D721Med (cell line): ENCODE data around the gene ZNF669.

Experiments used
- DNase-seq: peaks from one replicate; pipeline ENCODE4 v3.0.0; 2011; ENCODE audit warnings: low spot score; ENCODE audit not compliant: insufficient read length
- FAIRE-seq: peaks from 2 replicates; lab custom pipeline; 2011; peaks lifted over from hg19 to GRCh38; lab: Jason Lieb, UNC
- TF ChIP-seq, protein P1 (sequence below): IDR thresholded peaks from 2 replicates; pipeline ENCODE4 v1.5.1; 2012; ENCODE audit warnings: mild to moderate bottlenecking, control low read depth; ENCODE audit not compliant: insufficient read depth; ENCODE audit errors: missing control alignments

The ZNF669 gene

GRCh38 chr1:247078258-247079140 lies 25.7 kb downstream of the ZNF669 start, which contains the start of gene ZNF670:
Gene ZNF670, minus strand, starts transcription at chr1:247078811. Its CDS starts 215 bp downstream, at chr1:247078596.
- FAIRE-seq = no peak
- DNase-seq = peak; percentile 74
- TF ChIP-seq, protein P1, sequence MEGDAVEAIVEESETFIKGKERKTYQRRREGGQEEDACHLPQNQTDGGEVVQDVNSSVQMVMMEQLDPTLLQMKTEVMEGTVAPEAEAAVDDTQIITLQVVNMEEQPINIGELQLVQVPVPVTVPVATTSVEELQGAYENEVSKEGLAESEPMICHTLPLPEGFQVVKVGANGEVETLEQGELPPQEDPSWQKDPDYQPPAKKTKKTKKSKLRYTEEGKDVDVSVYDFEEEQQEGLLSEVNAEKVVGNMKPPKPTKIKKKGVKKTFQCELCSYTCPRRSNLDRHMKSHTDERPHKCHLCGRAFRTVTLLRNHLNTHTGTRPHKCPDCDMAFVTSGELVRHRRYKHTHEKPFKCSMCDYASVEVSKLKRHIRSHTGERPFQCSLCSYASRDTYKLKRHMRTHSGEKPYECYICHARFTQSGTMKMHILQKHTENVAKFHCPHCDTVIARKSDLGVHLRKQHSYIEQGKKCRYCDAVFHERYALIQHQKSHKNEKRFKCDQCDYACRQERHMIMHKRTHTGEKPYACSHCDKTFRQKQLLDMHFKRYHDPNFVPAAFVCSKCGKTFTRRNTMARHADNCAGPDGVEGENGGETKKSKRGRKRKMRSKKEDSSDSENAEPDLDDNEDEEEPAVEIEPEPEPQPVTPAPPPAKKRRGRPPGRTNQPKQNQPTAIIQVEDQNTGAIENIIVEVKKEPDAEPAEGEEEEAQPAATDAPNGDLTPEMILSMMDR = peak; percentile 30

GRCh38 chr1:247077876-247078257 lies 26.3 kb downstream of the ZNF669 start:
- TF ChIP-seq, protein P1 = no peak
- FAIRE-seq (peak; percentile 51), DNase-seq (no peak)

GRCh38 chr1:247077213-247077612 lies 26.9 kb downstream of the ZNF669 start:
- TF ChIP-seq, protein P1 = no peak
- DNase-seq (no peak), FAIRE-seq (peak; percentile 80)

DNA sequence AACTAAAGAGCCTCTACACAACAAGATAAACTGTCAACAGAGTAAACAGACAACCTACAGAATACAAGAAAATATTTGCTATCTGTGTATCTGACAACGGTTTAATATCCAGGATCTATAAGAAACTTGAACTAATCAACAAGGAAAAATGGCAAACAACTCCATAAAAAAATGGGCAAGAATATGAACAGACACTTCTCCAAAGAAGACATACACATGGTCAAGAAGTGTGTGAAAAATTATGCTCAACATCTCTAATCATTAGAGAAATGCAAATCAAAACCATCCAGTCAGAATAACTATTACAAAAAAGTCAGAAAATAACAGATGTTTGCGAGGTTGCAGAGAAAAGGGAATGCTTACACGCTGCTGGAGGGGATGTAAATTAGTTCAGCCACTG lies 33.5 kb downstream of the ZNF669 start:
- FAIRE-seq = peak; percentile 84

GRCh38 chr1:247064304-247064703 lies 39.9 kb downstream of the ZNF669 start:
- TF ChIP-seq, protein P1 = no peak
- DNase-seq = no peak
- FAIRE-seq = no peak

More for the DNA sequence above, 33.5 kb downstream of the ZNF669 start:
- no peak for DNase-seq
- TF ChIP-seq, protein P1 = no peak

DNA sequence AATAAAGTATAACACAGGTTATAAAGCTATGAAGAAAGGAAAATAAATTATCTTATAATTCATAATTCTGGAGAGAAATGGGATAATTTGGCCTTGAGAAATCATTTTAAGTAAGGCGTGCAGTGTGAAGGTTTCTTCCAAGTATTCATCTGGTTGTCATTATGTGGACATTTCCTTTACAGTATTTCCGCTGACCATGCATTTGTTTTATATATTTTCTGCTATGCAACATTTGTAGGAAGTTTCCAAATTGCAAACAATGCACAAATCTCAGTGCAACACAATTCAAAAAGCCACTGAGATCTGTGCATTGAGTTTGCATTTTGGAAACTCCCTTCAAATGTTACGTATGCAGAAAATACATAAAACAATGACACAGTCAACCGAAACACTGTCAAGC lies 43.4 kb downstream of the ZNF669 start:
- FAIRE-seq (peak; percentile 32), DNase-seq (no peak)
- TF ChIP-seq, protein P1 = no peak

DNA sequence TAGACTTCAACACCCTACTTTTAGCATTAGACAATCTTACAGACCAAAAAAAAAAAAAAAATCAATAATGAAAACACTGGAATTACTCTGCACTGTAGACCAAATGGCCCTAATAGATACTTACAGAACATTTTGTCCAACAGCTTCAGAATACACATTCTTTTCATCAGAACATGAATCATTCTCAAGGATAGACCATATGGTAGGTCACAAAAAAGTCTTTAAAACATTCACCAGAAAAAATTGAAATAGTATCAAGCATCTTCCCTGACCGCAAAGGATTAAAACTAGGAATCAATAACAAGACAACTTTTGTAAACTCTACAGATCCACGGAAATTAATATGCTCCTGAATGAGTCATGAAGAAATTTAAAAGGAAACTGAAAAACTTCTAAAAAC lies 48.1 kb downstream of the ZNF669 start:
- FAIRE-seq = no peak
- TF ChIP-seq, protein P1 = no peak
- no peak for DNase-seq
